CD4-positive, alpha-beta T cell treated with Interferon alpha-2 for 1 hour (primary cell): ENCODE measurements around the gene COL18A1.

ENCODE experiments used
- DNase-seq, 2 donors: peaks; one replicate each; pipeline ENCODE4 v3.0.0-alpha.2; 2020 to 2022

Gene COL18A1

DNA sequence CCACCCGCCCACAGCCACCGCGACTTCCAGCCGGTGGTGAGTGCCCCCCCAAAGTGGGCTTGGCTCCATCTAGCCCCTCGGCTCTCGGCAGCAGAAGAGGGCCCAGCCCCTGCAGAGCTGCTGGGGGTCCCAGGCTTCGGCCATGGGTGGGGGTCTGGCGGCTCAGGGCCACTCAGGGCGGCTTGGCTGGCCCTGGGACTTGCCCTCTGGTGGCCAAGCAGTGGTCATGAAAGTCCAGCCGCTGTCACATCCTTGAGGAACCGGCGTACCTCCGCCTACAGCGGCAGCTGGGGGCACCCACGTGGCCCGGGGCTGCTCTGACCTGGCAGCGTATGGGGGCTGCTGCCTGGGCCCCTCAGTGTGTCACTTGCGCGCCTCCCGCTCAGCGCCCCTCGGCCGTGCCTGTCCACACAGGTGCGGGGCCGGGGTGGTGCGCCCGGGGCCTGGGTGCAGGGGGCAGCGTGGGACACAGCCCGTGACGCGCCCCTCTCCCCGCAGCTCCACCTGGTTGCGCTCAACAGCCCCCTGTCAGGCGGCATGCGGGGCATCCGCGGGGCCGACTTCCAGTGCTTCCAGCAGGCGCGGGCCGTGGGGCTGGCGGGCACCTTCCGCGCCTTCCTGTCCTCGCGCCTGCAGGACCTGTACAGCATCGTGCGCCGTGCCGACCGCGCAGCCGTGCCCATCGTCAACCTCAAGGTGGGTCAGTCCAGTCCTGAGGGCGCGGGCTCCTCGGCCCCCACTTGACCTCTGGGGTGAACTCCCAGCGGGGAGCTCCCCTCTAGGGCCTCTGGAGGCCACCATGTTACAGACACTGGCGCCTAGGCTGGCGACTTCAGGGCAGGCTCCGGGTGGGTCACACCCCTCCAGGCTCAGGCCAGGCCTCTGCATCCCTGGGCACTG, 104.9 kb downstream of the COL18A1 start:
- no peak for DNase-seq

DNA sequence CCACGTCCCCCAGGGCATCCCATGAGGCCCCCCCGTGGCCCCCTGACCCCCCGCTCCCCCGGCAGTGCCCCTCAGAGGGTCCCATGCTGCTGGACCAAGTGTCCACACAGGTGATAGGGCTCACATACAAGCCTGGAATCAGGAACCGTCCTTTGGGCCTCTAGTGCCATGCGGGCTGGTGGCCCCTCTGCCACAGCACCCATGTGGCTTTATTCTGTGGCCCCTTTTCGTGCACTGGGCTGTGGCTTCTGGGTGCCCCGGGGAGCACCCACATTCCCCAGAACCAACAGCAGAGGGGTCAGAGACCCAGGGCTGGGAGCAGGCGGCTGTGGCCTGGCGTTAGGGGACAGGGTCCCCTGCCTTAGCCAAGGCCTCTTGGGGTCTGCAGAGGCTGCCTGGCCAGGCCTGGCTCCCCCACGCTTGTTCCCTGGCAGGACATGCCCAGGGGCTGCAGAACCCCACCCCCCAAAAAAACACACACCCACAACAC, 105.5 kb downstream of the COL18A1 start:
- DNase-seq: no peak

DNA sequence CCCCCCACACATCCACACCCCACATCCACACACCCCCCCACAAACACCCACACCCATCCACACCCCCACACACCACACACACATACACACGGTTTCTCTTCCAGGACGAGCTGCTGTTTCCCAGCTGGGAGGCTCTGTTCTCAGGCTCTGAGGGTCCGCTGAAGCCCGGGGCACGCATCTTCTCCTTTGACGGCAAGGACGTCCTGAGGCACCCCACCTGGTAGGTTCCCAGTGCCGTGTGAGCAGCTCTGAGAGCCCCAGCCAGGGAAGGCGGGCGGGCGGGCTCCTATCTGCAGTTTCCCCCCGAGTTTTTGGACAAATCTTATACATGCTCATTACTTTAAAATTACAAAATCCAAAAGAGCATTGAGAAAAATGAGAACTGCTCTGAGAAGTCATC, 106.0 kb downstream of the COL18A1 start:
- DNase-seq: no peak

DNA sequence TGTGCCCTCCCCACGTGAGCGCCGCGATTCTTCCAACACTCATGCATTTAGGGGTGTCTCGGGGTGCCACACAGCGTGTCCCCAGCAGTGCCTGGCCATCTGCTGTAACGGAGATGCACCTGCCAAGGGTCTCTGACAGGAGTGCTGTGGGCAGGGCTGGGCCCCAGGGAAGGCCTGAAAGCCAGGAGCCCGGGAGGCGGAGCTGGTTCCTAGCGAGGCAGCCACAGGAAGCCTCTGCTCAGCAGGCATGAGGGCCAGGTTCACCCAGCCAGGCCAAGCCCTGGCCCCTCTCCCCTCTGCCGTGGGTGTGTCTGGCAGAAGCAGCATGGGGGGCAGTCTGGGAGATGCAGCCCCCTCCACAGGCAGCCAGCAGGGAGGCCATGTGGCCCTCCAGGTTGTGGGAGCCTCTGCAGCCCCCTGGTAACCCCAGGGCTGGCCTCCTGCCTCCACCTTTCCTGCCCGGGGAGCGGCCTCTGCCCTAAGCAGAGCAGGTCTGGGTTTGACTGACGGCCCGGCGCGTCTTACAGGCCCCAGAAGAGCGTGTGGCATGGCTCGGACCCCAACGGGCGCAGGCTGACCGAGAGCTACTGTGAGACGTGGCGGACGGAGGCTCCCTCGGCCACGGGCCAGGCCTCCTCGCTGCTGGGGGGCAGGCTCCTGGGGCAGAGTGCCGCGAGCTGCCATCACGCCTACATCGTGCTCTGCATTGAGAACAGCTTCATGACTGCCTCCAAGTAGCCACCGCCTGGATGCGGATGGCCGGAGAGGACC, 106.9 kb downstream of the COL18A1 start:
- DNase-seq: no peak

DNA sequence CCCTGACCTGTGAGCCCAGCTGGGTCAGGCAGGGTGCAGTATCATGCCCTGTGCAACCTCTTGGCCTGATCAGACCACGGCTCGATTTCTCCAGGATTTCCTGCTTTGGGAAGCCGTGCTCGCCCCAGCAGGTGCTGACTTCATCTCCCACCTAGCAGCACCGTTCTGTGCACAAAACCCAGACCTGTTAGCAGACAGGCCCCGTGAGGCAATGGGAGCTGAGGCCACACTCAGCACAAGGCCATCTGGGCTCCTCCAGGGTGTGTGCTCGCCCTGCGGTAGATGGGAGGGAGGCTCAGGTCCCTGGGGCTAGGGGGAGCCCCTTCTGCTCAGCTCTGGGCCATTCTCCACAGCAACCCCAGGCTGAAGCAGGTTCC, 107.6 kb downstream of the COL18A1 start:
- DNase-seq: no peak

DNA sequence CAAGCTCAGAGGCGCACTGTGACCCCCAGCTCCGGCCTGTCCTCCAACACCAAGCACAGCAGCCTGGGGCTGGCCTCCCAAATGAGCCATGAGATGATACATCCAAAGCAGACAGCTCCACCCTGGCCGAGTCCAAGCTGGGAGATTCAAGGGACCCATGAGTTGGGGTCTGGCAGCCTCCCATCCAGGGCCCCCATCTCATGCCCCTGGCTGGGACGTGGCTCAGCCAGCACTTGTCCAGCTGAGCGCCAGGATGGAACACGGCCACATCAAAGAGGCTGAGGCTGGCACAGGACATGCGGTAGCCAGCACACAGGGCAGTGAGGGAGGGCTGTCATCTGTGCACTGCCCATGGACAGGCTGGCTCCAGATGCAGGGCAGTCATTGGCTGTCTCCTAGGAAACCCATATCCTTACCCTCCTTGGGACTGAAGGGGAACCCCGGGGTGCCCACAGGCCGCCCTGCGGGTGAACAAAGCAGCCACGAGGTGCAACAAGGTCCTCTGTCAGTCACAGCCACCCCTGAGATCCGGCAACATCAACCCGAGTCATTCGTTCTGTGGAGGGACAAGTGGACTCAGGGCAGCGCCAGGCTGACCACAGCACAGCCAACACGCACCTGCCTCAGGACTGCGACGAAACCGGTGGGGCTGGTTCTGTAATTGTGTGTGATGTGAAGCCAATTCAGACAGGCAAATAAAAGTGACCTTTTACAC, 108.2 kb downstream of the COL18A1 start:
- DNase-seq: no peak

DNA sequence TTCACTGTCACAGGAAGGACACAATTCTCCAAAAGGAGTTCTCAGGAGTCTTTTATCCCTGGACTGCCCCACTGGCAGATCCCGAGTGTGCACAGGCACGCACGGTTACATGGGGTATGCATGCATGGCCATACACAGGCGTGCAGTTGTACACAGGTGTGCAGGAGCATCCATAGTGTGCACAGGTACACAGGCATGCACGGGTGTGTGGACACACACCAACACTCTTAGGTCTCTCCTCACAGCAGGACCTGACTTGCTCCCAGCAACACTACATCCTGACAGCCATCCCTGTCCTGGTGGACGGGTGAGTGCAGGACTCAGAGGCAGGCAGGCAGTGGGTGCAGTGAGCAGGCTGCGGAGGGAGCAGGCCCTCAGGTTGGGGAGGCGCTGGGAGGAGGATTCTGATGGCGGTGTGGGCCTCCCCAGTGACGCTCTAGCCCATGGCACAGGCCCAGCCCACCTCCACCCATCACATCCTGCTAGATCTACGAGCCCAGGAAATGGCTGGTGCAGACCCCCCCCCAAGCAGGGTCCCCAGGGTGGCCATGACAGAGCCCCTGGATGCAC, 108.9 kb downstream of the COL18A1 start:
- no peak for DNase-seq

DNA sequence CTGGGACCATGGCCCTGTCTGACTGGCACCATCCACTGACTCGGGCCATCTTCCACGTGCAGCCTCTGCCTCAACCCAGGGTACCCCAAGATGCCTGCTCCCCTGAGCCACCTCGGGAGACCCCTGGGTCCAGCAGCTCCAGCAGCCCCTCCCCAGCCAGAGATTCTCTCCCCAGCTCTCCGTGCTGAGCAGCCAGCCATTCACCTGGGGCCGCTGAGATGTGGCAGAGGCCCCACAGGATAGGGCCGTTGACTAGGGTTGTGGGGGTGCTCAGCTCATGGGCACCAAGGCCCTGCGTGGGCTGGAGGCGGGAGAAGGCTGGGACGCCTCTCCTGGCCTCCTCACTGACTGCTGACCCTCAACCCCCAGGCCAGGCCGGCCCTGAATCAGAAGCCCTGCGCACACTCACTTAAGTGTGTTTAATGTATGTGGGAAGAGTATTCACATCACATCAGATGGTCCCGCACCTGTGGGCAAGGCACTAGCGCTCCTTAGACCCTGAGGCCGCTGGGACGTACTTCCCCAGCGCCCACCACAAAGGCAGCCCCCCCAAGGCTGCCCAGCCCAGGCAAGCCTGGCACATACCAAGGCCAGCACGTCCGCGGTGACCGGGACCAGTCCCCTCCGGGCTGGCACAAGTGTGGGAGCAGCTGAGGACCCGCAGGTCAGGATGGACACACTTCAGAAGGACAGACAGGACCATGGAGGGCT, 109.5 kb downstream of the COL18A1 start:
- no peak for DNase-seq

DNA sequence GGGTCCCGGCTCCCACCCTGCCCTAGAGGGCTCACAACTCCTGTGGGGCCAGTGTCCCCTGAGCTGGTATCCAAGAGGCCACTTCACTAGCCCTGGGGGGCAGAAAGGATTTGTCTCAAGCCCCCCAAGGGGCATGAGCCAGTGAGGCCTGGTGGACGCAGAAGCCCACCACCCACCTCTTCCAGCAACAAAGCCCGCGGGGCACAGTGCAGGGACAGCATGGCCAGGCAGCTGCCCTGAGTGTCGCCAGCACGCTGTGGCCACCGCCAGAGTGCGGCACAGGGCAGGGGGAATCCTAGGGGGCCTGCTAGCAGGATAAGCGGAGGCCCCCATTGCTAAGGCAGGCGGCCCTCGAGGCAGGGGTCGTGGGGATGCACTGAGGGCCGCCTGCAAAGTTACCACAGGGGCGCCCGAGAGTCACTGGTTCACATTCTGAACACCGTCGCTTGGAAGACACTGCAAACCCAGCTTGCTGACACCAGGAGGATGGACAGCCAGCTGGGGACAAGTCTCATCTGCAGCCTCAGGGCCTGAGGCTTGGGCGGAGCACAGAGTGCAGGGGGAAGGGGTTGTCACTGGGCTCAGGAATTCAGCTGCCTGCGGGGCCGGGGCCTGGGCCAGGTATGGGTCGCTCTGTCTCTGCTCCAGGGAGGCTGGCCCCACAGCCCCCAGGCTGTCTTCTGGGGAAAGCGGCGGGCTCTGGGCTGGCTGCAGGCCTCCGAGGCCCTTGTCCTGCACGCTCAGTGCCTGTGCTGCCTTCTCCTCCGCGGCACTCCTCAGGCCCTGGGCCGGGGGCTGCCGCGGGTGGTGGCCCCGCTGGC, 110.5 kb downstream of the COL18A1 start:
- no peak for DNase-seq

DNA sequence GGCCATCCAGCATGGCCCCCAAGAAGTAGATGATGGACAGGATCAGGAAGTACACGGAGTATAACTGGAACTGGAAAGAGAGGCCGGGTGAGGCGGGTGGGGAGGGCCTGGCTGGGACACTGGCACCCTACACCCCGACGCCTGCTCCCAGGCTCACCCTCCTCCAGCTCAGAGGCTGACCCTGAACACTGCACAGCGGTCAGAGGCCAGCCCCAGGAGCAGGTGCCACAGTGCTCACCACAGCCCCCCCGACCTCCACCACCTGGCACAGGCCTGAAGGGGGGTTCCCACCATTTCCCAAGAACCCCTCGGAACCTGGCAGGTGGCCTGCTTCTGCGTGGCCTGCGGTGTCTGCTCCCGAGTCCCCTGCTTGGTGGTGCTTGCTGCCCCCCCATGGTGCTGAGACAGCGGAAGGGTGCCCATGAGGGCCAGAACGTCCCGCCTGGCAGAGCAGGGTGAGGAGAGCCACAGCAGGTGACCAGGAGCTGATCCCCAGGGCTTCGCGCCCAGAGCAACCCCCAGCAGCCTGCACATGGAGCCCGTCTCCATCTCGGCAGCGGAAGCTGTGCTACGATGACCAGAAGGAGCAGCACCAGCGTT, 111.2 kb downstream of the COL18A1 start:
- no peak for DNase-seq

DNA sequence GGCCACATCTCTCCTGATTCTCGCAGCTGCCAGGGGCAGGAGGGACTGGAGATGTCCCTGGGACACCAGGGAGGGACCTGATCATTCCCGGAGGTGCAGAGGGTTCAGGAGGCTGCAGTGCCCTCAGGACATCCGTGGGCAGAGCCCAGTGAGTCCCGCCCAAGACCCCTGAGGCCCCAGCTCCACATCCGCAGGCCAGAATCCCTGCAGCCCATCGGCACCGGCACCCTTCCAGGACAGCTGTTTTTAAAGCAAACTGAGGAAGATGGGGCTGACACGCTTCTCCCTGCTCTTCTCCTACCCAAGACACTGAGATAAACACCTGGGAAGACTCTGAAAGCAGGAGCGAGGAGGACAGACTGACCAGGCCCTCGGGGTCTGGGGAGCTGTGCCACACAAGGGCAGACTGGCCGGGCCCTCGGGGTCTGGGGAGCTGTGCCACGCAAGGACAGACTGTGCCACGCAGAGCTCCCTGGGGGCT, 111.7 kb downstream of the COL18A1 start:
- no peak for DNase-seq

DNA sequence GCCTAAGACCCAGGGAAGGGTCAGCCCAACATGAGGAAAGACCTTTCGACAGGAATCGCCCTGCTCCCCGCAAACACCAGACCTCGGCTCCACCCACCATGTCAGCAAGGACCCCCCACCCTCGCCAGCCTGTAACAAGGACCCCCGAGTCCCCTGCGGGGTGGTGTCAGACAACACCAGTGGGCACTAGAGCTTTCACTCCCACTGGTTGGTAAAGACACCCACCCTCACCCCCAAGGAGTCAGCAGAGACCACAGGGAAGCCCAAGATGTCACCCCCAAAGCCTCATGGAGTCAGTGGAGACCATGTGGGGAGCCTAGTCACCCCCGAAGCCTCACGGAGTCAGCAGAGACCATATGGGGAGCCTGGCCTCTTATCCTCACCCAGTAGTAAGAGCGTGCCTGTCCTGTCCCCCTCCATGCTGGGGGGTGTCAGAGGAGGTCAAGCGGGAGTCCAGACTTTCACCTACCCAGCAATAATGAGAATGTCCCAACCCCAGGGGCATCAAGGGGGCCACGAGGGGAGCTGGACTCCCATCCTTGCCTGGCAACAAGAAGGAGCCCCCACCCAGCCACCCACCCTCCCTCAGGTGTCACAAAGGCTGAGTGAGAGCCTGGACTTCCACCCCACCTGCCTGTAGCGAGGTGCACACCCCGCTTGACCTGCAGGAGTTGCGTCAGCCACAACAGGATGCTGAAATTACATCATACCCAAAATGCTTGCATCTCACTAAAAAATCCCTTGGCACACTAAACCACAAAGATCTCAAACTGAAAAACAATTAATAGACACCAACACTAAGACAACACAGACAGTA, 112.5 kb downstream of the COL18A1 start:
- peak in 1 of 2 donors; percentile 16 for DNase-seq

DNA sequence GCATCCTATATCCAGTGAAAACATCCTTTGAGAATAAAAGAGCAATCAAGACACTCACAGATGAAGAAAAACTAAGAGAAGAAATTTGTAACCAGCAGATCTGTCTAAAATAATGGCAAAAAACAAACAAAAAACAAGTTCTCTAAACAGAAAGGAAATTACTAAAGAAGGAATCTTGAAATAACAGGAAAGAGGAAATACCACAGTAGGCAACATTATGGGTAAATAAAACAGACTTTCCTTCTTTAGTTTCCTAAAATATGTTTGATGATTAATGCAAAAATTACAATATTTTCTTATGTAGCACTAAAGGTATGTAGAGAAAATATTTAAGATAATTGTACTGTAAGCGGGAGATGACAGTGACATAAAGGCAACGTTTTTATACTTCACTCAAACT, 113.8 kb downstream of the COL18A1 start:
- DNase-seq: no peak

DNA sequence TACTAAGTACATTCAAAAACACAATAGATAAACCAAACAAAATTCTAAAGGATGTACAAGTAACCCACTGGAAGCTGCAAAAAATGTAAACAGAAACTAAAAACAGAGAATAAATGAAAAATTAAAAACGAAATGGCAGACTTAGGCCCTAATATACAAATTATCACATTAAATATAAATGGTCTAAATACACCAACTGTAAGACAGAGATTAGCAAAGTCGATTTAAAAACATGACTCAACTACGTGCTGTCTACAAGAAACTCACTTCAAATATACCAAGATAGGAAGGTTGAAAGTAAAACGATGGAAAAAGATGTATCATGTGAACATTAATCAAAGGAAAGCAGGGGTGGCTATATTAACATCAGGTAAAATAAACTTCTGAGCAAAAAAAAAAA, 114.2 kb downstream of the COL18A1 start:
- no peak for DNase-seq

DNA sequence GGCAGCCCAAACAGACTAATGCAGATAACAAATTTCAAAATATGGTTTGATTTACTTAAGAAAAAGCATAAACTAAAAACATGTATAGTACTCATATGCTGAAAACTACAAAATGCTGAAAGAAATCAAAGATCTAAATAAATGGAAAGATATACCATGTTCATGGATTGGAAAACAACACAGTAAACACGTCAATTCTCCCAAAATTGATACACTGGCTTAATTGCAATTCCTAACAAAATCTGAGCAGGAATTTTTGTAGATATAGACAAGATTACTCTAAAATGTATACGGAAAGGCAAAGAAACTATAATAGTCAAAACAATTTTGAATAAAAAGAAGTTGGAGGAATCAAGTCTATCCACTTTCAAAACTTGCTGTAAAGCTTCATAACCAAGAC, 116.3 kb downstream of the COL18A1 start:
- no peak for DNase-seq

DNA sequence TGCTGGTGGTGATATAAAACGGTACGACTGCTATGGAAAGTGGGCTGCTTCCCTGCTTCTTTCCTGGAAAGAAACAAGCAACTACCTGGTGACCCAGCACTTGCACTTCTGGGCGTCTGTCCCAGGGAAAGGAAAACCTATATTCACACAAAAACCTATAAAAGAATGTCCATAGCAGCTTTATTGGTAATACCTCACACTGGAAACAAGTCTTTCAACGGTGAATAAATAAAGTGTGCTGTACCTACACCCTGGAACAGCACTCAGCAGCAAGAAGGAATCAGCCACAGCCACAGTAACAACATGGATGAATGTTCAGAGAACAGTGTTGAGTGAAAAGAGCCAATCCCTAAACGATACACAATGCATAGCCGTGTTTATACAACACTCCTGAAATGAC, 117.4 kb downstream of the COL18A1 start:
- no peak for DNase-seq

DNA sequence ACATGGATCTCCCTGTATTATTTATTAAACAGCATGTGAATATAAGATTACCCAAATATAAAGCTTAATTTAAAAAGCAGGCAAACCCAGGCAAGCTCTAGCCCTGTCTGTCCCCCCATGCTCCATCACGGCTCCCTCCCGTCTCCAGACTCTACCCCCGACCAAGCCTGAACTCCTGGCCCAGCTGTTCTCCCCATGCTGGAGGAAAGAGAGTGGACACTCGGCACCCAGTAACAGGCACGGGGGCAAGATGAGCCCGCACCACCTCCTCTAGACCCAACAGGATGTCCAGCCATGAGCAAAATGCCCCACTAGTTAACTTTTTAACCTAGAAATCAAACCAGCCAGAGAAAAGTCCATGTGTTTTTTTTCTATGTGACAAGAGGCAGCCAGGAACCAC, 118.0 kb downstream of the COL18A1 start:
- no peak for DNase-seq

DNA sequence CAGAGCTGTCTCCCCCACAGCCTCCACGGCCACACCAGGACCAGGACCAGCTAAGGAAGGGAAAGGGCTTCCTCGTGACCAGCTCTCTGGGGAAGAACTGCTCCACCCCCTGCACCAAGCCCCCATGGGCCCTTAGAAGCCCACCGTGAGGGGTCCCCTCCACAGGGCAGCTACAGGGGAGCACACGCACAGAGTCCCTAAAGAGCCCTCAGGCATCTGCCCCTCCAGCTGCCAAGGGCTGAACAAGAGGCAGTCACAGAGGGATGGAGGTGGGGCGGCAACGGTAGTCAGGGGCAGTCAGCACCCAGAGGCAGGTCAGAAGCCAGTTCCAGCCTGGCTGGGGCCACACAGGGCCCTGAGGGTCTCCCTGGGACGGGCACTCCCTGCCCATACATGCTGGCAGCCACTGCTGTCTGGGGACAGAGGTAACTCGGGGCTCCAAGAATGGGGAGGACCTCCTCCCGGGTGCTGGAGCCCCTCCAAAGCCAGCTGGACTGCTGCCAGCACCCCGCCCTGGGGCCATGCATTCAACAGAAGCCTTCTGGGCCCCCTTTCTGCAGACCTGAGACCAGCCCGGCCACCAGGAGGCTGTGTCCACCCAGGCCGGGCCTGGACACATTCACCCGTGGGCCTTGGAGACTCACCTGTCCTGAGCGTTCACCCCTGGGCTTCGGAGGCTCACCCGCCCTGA, 118.6 kb downstream of the COL18A1 start:
- DNase-seq: no peak

DNA sequence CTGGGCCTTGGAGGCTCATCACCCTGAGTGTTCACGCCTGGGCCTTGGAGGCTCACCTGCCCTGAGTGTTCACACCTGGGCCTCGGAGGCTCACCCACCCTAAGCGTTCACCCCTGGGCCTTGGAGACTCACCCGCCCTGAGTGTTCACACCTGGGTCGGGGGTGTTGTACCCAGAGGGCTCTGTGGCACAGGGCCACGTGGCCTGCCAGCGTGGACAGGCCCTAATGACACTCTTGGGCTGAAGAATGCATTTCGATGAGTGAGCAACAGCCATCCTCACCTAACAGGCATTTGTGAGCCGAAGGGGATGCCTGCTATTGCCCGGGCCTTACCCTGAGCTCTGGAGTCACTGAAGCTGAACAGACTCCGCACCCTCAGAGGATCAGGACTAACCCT, 119.8 kb downstream of the COL18A1 start:
- DNase-seq: no peak
